ENCODE data around the gene BPHL. TPM values are rescaled to one million over a fixed set of nuclear protein-coding genes. Genes with fewer than 3 reads are reported as not detected.

The BPHL gene
- total and polyA plus RNA-seq, 7 donors, result 6.7 to 22.8 (median 9.0) TPM

DNA sequence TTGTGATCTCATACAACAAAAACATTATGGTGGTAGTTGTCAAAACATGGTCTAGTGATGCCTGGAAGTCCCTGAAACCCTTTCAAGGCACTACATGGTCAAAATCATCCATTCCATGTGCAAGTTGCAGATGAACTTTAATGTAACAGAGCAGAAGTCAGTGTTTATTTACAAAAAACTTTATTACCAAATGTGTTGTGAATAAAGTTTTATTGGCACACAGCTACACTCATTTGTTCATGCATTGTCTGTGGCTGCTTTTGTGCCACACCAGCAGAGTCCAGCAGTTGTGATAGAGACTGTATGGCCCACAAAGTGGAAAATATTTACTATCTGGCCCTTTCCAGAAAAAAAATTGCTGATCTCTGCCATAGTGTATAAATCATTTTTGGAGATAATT lies 82.2 kb downstream of the BPHL start:
- ATAC-seq (no peak), DNase-seq (no peak)
- no peak overlapping the region for H3K27ac ChIP-seq
- TF ChIP-seq, protein P1, sequence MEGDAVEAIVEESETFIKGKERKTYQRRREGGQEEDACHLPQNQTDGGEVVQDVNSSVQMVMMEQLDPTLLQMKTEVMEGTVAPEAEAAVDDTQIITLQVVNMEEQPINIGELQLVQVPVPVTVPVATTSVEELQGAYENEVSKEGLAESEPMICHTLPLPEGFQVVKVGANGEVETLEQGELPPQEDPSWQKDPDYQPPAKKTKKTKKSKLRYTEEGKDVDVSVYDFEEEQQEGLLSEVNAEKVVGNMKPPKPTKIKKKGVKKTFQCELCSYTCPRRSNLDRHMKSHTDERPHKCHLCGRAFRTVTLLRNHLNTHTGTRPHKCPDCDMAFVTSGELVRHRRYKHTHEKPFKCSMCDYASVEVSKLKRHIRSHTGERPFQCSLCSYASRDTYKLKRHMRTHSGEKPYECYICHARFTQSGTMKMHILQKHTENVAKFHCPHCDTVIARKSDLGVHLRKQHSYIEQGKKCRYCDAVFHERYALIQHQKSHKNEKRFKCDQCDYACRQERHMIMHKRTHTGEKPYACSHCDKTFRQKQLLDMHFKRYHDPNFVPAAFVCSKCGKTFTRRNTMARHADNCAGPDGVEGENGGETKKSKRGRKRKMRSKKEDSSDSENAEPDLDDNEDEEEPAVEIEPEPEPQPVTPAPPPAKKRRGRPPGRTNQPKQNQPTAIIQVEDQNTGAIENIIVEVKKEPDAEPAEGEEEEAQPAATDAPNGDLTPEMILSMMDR (IDR thresholded peaks at IDR 0.05), result no peak
- H3K9me3 ChIP-seq, result no peaks in the 10 kb centered on the region
- no peaks in the 10 kb centered on the region for H3K4me1 ChIP-seq
- no peak overlapping the region for H3K4me3 ChIP-seq
- H3K36me3 ChIP-seq (ENCODE audit: insufficient read depth in 1 of 2, low read depth in 1 of 2), result no peaks in the 10 kb centered on the region
- intact Hi-C loops (cut with DNase I), result no loop called here
- no peaks in the 10 kb centered on the region for H3K27me3 ChIP-seq (ENCODE audit: insufficient read depth in 3 of 3, low read length in 2 of 3)

DNA sequence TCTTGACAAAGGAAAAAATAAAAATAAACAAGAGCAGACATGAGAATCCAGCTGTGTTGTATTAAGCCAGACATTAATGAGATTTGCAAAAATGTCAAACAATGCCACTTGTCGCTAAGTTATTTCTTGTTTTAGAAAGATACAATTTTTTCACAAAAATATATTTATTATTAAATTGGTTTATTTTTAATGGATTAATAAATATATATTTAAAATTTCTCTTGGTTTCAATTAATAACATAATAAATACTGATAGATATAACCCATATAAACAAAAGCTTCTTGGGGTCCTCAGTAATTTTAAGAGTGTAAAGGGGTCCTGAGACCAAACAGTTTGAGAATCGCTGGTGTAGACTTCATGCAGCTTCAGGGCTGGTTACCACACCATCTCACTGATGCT lies 82.9 kb downstream of the BPHL start:
- DNase-seq (no peak), ATAC-seq (no peak)
- Histone ChIP-seq H3K27me3 (ENCODE audit: insufficient read depth in 3 of 3, low read length in 2 of 3) (no peaks in the 10 kb centered on the region), H3K36me3 (ENCODE audit: insufficient read depth in 1 of 2, low read depth in 1 of 2) (no peaks in the 10 kb centered on the region), H3K4me1 (no peaks in the 10 kb centered on the region), H3K27ac (no peak overlapping the region), H3K4me3 (no peak overlapping the region), H3K9me3 (no peaks in the 10 kb centered on the region)
- TF ChIP-seq, protein P1 (IDR thresholded peaks at IDR 0.05), result no peak
- intact Hi-C loops (cut with DNase I), result no loop called here
- 96 to 99% (median 99%) methylated on average over 2 of the region's 2 CpGs for WGBS, 3 donors

Other genes starting within 250 kb of the BPHL start
- 1 to 10 TPM; 1.9 to 3.1 (median 2.2) TPM for gene SERPINB9, start 215.4 kb upstream of the BPHL start, total RNA-seq
- gene SERPINB9, start 215.4 kb upstream of the BPHL start, polyA plus RNA-seq, result 1 to 10 TPM in 2 of 3 donors, under 1 TPM in 1; 0.74 to 1.1 (median 1.0) TPM
- 100 to 1,000 TPM in 3 of 4 donors, 10 to 100 TPM in 1; 92.3 to 205 (median 141) TPM for gene SERPINB6, start 147.1 kb upstream of the BPHL start, total RNA-seq
- 100 to 1,000 TPM; 161 to 239 (median 174) TPM for gene SERPINB6, start 147.1 kb upstream of the BPHL start, polyA plus RNA-seq
- gene NQO2, start 118.8 kb upstream of the BPHL start, total RNA-seq, result 100 to 1,000 TPM in 2 of 4 donors, 10 to 100 TPM in 2; 42.8 to 129 (median 101) TPM
- gene NQO2, start 118.8 kb upstream of the BPHL start, polyA plus RNA-seq, result 100 to 1,000 TPM in 2 of 3 donors, 10 to 100 TPM in 1; 80.1 to 201 (median 159) TPM
- gene RIPK1, start 50.2 kb upstream of the BPHL start, total RNA-seq, result 10 to 100 TPM in 1 of 4 donors, 1 to 10 TPM in 3; 6.2 to 10.4 (median 7.2) TPM
- 10 to 100 TPM in 1 of 3 donors, 1 to 10 TPM in 2; 5.6 to 10.6 (median 7.1) TPM for gene RIPK1, start 50.2 kb upstream of the BPHL start, polyA plus RNA-seq
- gene TUBB2A, start 38.8 kb downstream of the BPHL start, total RNA-seq, result 10 to 100 TPM; 25.3 to 58.0 (median 40.5) TPM
- 10 to 100 TPM; 35.4 to 83.4 (median 47.1) TPM for gene TUBB2A, start 38.8 kb downstream of the BPHL start, polyA plus RNA-seq
- gene TUBB2B, start 108.9 kb downstream of the BPHL start, total RNA-seq, result 1 to 10 TPM; 1.1 to 4.4 (median 3.1) TPM
- gene TUBB2B, start 108.9 kb downstream of the BPHL start, polyA plus RNA-seq, result 1 to 10 TPM; 3.3 to 5.7 (median 3.4) TPM
- gene PSMG4, start 140.2 kb downstream of the BPHL start, total RNA-seq, result 10 to 100 TPM; 19.7 to 26.8 (median 22.0) TPM
- 10 to 100 TPM; 18.6 to 31.3 (median 26.2) TPM for gene PSMG4, start 140.2 kb downstream of the BPHL start, polyA plus RNA-seq

Data from psoas muscle (tissue), 8 donors.